Erythroblast (primary cell): Measurements from ENCODE around the gene DIP2B.
"Not testable (repeated sequence)": the region's sequence is repeated elsewhere in the genome, so short reads cannot be mapped to it uniquely, and the experiment has no call there.

Source experiments
- DNase-seq, 2 experiments: peaks; one replicate each; lab custom pipeline; 2025; lab: John Stamatoyannopoulos, UW
- GATA1 ChIP-seq: IDR thresholded peaks from 2 replicates; pipeline ENCODE4 v1.6.1; 2011; ENCODE audit warnings: low read depth, mild to moderate bottlenecking, control low read depth, low read length, moderate library complexity
- POLR2A ChIP-seq: IDR thresholded peaks from 2 replicates; pipeline ENCODE4 v1.6.1; 2011; ENCODE audit warnings: mild to moderate bottlenecking, low read length

DIP2B gene

DNA sequence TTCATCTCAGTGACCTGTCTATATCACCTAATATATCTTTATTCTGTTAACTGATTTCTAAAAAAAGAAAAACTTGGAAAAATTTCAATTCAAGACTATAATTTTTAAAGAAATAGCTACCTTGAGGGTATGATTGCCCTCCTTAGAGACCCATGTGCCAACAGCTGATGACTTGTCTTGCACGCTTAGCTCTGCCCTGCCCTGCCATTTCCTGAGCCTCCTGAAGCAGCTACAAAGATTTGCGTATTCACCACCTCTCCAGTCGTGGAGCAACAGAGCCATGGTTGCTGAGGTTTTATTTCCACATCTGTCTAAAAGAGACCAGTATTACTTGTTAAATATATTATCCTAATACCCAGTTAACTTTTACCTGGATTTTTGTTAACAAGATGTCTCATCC, 167.4 kb downstream of the DIP2B start:
- DNase-seq, result no peak
- TF ChIP-seq POLR2A (no peak), GATA1 (no peak)

DNA sequence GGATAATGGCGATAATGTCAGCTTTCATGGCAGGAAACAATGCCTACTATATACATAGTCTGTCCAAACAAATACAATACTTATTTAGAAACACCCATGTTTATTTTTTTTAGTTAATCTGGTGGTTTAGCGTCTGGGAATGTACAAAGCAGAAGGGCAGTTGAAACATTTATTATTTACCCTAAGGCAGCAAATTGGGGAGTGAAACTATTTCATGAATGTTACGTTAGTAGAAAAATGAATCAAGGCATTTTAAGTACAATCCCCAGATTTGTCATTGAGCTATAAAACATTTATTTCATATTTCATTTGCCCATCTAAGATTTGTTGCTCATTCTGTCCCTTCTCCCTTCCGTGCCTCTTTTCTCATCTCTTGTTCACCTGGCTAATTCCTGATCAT, 172.0 kb downstream of the DIP2B start:
- no peak for DNase-seq
- TF ChIP-seq POLR2A (no peak), GATA1 (no peak)

DNA sequence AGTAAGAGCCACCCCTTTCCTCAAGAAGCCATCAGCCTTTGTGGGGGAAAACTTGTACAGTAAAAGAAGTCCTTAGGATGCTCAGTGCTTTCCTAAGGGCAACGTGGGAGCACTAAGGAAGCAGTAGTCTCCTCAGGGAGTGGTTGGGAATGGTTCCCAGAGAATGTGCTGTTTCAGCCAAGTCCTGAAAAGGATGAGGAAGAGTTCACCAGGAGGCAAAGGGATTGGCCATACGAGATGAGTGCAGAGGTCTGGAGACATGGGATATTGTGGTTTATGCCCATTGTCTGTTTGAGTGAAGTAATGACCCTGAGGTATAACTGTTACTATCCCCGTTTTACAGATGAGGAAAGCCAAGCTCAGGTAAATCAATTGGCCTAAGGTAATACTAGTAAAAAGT, 173.1 kb downstream of the DIP2B start:
- no peak for DNase-seq
- TF ChIP-seq GATA1 (no peak), POLR2A (no peak)

DNA sequence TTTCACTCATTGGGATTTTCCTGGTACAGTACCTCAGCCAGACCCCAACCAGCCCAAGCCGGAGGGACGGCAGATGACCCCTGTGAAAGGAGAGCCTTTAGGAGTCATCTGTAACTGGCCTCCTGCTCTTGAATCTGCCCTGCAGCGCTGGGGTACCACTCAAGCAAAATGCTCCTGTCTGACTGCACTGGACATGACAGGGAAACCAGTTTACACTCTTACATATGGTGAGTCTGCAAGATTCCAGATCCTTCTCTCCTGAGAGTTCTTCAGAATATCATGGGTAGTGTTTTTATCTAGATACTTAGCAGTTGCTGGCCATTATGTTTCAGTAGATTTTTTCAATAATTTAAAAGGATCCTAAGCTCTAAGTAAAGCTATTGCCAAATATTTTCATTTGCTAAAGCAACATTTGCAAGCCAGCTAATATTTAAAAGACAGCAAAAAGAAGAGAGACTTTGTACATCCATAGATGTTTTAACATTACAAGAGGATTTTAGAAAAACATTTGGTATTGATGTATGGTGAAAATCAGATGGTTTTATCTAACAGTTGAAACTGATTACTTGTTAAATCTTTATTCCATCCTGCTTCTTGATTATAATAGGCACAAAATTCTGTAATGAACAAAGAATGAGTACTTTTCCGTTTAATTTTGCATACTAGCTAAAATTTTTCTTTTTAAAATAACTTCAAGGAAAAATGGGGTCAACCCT, 174.0 kb downstream of the DIP2B start:
- no peak for DNase-seq
- TF ChIP-seq POLR2A, result no peak
- no peak for TF ChIP-seq GATA1

DNA sequence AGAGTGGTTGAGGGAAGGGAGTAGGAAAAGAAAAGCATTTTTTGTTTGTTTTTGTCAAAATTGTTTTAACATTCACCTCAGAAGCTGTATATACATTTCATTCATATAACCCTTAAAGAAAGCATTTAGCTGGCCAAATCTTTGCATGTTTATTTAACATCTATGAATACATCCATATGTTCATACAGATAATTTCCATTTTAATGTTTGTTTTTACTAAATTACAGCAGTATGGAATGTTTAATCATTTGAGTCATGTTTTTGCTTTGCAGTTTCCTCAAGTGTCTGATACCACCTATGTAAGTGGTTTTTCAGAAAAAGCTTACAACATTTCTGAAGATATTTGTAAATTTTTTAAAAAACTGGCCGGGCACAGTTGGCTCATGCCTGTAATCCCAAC, 174.8 kb downstream of the DIP2B start:
- DNase-seq, result no peak
- TF ChIP-seq GATA1, result no peak
- TF ChIP-seq POLR2A, result no peak

DNA sequence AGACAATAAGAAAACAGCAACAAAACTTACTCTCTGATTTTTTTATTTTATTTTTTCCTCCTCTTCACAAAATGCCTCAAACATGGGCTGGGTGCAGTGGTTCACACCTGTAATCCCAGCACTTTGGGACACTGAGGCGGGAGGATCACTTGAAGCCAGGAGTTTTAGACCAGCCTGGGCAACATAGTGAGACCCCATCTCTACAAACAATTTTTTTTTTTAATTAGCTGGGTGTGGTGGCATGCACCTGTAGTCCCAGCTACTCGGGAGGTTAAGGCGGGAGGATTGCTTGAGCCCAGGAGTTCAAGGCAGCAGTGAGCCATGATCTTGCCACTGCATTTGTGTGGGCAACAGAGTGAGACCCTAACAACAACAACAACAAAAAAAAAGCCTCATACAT, 176.3 kb downstream of the DIP2B start:
- not testable (repeated sequence) for DNase-seq

DNA sequence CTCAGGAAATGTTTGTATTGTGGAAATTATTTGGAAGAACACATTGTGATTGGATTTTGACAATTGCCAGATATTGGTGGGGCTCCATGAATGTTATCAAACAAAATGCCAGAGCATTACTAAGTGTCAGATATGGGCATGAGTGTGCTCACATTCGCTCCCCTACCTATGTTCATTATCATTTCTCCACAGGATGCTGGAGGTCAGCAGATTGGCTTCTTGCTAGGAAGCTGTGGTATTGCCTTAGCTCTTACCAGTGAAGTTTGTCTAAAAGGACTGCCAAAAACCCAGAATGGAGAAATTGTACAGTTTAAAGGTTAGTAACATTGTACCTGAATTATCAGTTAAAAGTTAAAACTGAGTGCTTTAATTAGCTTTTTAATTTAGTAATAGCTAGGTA, 180.9 kb downstream of the DIP2B start:
- no peak for TF ChIP-seq GATA1
- TF ChIP-seq POLR2A, result no peak
- DNase-seq, result peak; percentile 3 to 44

DNA sequence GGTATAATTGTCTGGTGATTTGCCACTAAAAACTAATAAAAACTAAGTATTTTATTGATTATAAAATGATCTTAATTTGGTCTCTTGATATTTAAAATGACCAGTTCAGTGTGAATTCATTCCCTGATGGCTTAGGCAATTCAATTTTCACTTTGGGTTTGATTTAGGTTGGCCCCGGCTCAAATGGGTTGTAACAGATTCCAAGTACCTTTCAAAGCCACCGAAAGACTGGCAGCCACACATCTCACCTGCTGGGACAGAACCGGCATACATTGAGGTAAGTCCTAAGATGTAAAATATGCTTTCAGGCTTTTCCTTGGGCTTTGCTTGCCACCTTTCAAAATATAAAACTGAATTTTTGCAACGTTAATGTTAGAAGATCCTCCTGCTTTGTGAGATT, 181.6 kb downstream of the DIP2B start:
- TF ChIP-seq GATA1 (no peak), POLR2A (no peak)
- DNase-seq, result no peak

DNA sequence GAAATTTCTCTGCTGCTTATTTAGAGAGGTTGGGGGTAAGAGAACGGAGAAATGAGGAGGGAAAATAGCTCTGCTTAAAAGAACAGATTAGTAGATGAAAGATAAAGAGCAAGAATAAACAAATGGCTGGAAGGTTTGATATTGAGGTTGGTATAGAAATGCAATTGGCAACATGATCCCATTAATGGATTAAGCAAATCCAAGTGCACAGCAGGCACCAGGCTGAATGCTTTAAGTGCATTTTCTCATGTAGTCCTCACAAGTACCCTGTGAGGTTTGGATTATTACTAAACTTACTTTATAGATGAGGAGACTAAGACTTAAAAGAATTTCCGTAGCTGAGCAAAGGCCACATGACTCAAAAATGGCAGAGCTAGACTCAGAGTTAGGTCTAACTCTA, 182.2 kb downstream of the DIP2B start:
- TF ChIP-seq POLR2A, result no peak
- TF ChIP-seq GATA1, result no peak

DNA sequence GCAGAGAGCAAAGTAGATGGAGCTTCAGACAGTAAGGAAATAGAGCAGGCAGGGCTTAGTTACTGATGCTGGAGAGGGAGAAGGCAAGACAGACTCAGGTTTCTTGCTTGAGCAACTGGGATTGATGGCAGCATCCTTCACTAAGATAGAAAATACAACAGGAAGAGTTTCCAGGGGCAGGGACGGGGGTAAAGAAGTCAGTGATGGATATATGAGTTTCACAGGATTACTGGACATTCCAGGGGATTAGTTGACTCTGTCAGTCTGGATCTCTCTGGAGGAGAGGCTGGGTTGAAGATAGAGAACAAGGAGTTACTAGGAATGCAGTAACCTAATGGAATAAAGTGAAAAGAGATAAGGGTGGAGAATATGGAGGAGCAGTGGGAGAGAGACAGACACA, 184.7 kb downstream of the DIP2B start:
- TF ChIP-seq GATA1 (no peak), POLR2A (no peak)
- no peak for DNase-seq

More for the DNA sequence above, 182.2 kb downstream of the DIP2B start:
- DNase-seq, result no peak

DNA sequence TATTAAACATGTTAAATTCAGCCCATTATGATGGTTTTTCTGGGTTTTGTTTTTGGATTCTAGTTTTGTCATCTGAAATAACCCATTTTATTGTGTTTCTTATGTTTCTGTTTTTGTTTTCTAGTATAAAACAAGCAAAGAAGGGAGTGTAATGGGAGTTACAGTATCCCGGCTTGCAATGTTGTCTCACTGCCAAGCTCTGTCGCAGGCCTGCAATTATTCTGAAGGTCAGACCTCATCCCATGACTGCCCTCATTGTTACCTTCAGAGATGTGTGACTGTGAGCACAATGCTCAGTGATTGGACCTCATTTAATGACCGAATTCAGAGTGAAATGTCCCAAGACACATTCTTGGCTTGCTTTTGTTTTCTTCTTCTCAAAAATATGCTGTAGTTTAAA, 186.1 kb downstream of the DIP2B start:
- DNase-seq, result no peak
- no peak for TF ChIP-seq GATA1
- TF ChIP-seq POLR2A, result no peak

DNA sequence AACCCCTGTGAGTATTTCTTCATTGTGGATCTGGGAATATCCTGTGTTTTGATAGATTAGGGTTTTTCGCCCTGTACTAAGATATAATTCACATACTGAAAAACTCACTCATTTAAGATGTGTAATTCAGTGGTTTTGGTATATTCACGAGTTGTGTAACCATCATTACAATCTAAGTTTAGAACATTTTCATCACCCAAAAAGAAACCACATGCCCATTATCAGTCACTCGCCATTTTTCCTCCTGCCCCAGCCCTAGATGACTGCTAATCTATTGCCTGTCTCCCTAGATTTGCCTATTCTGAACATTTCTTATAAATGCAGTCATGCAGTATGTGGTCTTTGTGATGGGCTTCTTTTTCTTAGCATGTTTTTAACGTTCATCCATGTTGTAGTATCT, 191.2 kb downstream of the DIP2B start:
- TF ChIP-seq GATA1, result no peak
- no peak for TF ChIP-seq POLR2A

DNA sequence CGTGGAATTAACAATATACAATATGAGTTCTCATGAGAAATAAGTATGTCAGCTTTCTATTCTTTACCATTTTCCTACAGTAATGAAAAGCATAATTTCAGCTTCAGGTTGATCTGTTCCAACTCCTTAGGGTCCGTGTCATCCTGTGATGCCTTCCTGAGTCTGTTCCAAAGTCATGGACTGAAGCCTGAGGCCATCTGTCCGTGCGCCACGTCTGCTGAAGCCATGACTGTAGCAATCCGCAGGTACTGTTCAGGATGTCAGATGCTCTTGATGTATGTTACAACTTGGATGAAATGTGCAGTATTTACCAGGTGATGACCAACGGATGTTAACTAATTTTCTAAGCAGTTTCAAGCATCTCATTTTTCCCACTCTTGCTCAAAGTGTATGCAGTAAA, 192.1 kb downstream of the DIP2B start:
- DNase-seq, result no peak

More for the DNA sequence above, 191.2 kb downstream of the DIP2B start:
- peak in 1 of 2 experiments; percentile 5 for DNase-seq

DNA sequence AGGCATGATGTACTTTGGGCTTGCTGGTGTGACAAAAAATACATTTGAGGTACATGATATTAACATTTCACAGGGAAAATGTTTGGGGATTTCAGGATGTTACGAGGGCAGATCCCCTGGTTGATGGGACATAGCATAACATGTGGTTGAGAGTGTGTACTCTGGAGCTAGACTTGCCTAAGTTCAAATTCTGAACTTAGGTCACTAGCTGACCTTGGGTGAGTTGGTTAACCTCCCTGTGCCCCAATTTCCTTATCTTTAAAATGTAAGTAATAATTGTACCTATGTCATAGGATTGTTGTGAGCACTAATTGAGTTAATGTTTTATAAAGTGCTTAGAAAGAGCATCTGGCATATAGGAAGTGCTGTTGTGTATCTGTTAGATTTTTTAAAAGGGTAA, 194.4 kb downstream of the DIP2B start:
- TF ChIP-seq POLR2A (no peak), GATA1 (no peak)
- DNase-seq, result no peak

More for the DNA sequence above, 192.1 kb downstream of the DIP2B start:
- no peak for TF ChIP-seq GATA1
- TF ChIP-seq POLR2A, result no peak

DNA sequence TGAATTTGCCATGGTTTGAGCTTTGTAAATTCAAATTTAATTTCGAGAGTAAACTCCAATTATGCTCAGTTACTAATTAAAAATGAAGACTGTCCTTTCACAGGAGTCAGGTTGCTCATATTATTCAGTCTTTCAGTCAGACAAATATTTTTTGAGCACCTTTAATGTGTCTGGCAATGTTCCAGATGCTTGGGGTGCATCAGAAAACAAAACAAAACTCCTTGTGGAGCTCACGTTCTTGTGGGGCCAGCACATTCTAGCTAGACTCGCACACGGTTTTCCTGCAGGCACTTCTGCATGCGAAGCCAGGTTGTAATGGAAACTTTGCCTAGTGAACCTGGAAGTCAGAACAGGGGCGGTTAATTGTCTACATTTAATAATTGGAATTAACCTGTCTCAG, 195.2 kb downstream of the DIP2B start:
- TF ChIP-seq GATA1, result no peak
- TF ChIP-seq POLR2A, result no peak
- DNase-seq, result no peak
